Hepatocyte (in vitro differentiated cells): ENCODE measurements around the gene NME1. TPM values are rescaled to one million over a fixed set of nuclear protein-coding genes. Genes with fewer than 3 reads are reported as not detected.

Source experiments
- DNase-seq: peaks from one replicate; pipeline ENCODE4 v3.0.0-alpha.2; 2016; ENCODE audit warnings: low spot score
- H2AFZ ChIP-seq: fragments of 200-600 bp; sonication (generic); 2 replicates; pipeline ENCODE4 v1.6.0; 2016; ENCODE audit warnings: antibody characterized with exemption, mild to moderate bottlenecking
- H3K27ac ChIP-seq: fragments of 200-600 bp; sonication (generic); 2 replicates; pipeline ENCODE4 v1.5.1; 2016; ENCODE audit warnings: mild to moderate bottlenecking
- H3K27me3 ChIP-seq: fragments of 200-600 bp; sonication (generic); 2 replicates; pipeline ENCODE4 v1.6.1; 2016
- H3K36me3 ChIP-seq: fragments of 200-600 bp; sonication (generic); replicated peaks from 2 replicates; pipeline ENCODE4 v1.5.1; 2016; ENCODE audit warnings: low read depth; ENCODE audit not compliant: insufficient read depth
- H3K4me1 ChIP-seq: fragments of 200-600 bp; sonication (generic); 2 replicates; pipeline ENCODE4 v1.5.1; 2016; ENCODE audit warnings: mild to moderate bottlenecking, moderate library complexity; ENCODE audit not compliant: insufficient read depth
- H3K4me2 ChIP-seq: fragments of 200-600 bp; sonication (generic); 2 replicates; pipeline ENCODE4 v1.6.0; 2016
- H3K4me3 ChIP-seq: fragments of 200-600 bp; sonication (generic); 2 replicates; pipeline ENCODE4 v1.5.1; 2016; ENCODE audit warnings: mild to moderate bottlenecking
- H3K79me2 ChIP-seq: fragments of 200-600 bp; sonication (generic); 2 replicates; pipeline ENCODE4 v1.6.0; 2017; ENCODE audit warnings: mild to moderate bottlenecking
- H3K9me2 ChIP-seq: fragments of 200-600 bp; sonication (generic); replicated peaks from 2 replicates; pipeline ENCODE4 v1.6.0; 2017; ENCODE audit warnings: mild to moderate bottlenecking; ENCODE audit not compliant: insufficient read depth
- H3K9me3 ChIP-seq: fragments of 200-600 bp; sonication (generic); 2 replicates; pipeline ENCODE4 v1.5.1; 2016; ENCODE audit warnings: low read depth, mild to moderate bottlenecking
- H4K20me1 ChIP-seq: fragments of 200-600 bp; sonication (generic); 2 replicates; pipeline ENCODE4 v1.6.0; 2016; ENCODE audit warnings: mild to moderate bottlenecking; ENCODE audit not compliant: insufficient read depth, poor library complexity, severe bottlenecking
- EZH2 ChIP-seq: fragments of 200-600 bp; sonication (generic); IDR thresholded peaks from 2 replicates; pipeline ENCODE4 v1.6.1; 2016; ENCODE audit warnings: antibody characterized with exemption, mild to moderate bottlenecking, borderline replicate concordance
- EZH2phosphoT487 ChIP-seq: fragments of 200-600 bp; sonication (generic); IDR thresholded peaks from one replicate; pipeline ENCODE4 v1.6.1; 2018; ENCODE audit warnings: antibody characterized with exemption, mild to moderate bottlenecking, low read depth, moderate library complexity; ENCODE audit not compliant: unreplicated experiment, severe bottlenecking
- WGBS: methylation state at CpG from one replicate; pipeline ENCODE4 v1.1.6; 2016; ENCODE audit warnings: low lambda C conversion rate; ENCODE audit errors: missing lambda C conversion rate; 5-methylcytosine and 5-hydroxymethylcytosine counted together
- polyA plus RNA-seq: library from polyadenylated mRNA; unstranded; fragments of >200 nt; fragmentation: Nextera tagmentation; extraction: Ambion mirVana; gene quantifications from 2 replicates; pipeline ENCODE4 v1.2.1, GENCODE V29; 2016
- total RNA-seq: library from RNA; depleted of rRNA; stranded (reverse); fragments of >200 nt; gene quantifications from 2 replicates; pipeline ENCODE4 v1.2.3, GENCODE V29; 2014
- TF ChIP-seq, protein P1 (sequence below): fragments of 200-600 bp; sonication (generic); IDR thresholded peaks from 2 replicates; pipeline ENCODE4 v1.5.1; 2016; ENCODE audit warnings: antibody characterized with exemption, mild to moderate bottlenecking; ENCODE audit not compliant: poor library complexity

Gene NME1
- total and polyA plus RNA-seq, 2 experiments from 2014 or later = 50.9 to 122 TPM

GRCh38 chr17:51164911-51165679 lies 11.7 kb downstream of the NME1 start:
- Histone ChIP-seq H3K79me2 (peaks cover 11% of the 10 kb centered on the region), H4K20me1 (no peaks in the 10 kb centered on the region), H3K4me3 (peak overlapping the region; percentile 85), H3K9me3 (no peaks in the 10 kb centered on the region), H3K36me3 (no peaks in the 10 kb centered on the region), H3K27me3 (no peaks in the 10 kb centered on the region), H3K27ac (peak overlapping the region; percentile 97), H3K9me2 (no peaks in the 10 kb centered on the region), H2AFZ (peak overlapping the region; percentile 99), H3K4me1 (peaks cover 8% of the 10 kb centered on the region), H3K4me2 (peak overlapping the region; percentile 98)
- TF ChIP-seq EZH2phosphoT487 (no peak), EZH2 (no peak)
- TF ChIP-seq, protein P1, sequence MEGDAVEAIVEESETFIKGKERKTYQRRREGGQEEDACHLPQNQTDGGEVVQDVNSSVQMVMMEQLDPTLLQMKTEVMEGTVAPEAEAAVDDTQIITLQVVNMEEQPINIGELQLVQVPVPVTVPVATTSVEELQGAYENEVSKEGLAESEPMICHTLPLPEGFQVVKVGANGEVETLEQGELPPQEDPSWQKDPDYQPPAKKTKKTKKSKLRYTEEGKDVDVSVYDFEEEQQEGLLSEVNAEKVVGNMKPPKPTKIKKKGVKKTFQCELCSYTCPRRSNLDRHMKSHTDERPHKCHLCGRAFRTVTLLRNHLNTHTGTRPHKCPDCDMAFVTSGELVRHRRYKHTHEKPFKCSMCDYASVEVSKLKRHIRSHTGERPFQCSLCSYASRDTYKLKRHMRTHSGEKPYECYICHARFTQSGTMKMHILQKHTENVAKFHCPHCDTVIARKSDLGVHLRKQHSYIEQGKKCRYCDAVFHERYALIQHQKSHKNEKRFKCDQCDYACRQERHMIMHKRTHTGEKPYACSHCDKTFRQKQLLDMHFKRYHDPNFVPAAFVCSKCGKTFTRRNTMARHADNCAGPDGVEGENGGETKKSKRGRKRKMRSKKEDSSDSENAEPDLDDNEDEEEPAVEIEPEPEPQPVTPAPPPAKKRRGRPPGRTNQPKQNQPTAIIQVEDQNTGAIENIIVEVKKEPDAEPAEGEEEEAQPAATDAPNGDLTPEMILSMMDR = no peak
- peak; percentile 25 for DNase-seq
- WGBS = 59% methylated on average over 16 of the region's 16 CpGs

GRCh38 chr17:51165680-51166197 lies 12.4 kb downstream of the NME1 start:
- TF ChIP-seq, protein P1 = no peak
- no peak for TF ChIP-seq EZH2
- TF ChIP-seq EZH2phosphoT487 = no peak
- H3K36me3 ChIP-seq = no peaks in the 10 kb centered on the region
- peaks cover 8% of the 10 kb centered on the region for H3K4me1 ChIP-seq
- H4K20me1 ChIP-seq = no peaks in the 10 kb centered on the region
- H3K9me2 ChIP-seq = no peaks in the 10 kb centered on the region
- H3K79me2 ChIP-seq = peaks cover 11% of the 10 kb centered on the region
- H3K4me3 ChIP-seq = peak overlapping the region; percentile 85
- H2AFZ ChIP-seq = peak overlapping the region; percentile 99
- H3K4me2 ChIP-seq = peak overlapping the region; percentile 98
- WGBS = 5% methylated on average over 20 of the region's 21 CpGs
- peak overlapping the region; percentile 97 for H3K27ac ChIP-seq
- H3K27me3 ChIP-seq = no peaks in the 10 kb centered on the region
- DNase-seq = peak; percentile 51
- H3K9me3 ChIP-seq = no peaks in the 10 kb centered on the region

DNA sequence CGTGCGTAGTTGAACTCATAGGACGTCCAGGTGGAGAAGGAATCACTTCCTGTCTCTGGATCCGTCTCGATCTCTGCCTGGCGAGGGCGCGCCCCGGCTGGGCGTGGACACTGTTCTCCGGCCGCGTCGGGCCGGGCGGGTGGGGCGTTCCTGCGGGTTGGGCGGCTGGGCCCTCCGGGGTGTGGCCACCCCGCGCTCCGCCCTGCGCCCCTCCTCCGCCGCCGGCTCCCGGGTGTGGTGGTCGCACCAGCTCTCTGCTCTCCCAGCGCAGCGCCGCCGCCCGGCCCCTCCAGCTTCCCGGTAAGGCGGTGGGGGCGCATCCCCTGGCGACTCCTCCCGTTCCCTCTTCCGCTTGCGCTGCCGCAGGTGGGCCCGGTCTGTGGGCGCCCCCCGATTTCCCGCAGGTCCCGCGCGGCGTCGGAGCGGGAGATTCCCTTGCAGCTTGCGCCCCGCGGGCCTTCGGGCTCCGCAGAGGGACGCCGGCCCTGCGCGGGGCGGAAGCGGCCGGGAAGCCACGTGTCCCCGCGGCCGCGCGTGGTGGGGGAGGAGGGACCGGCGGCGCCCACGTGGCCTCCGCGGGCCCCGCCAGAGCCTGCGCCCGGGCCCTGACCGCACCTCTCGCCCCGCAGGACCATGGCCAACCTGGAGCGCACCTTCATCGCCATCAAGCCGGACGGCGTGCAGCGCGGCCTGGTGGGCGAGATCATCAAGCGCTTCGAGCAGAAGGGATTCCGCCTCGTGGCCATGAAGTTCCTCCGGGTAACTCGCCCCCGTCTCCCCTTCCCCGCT lies 13.0 kb downstream of the NME1 start, which contains the start of gene NME2:
NME2 (plus strand) TSS at position 214 of the 789 bp plus-strand sequence; CDS start at position 634, 420 bp downstream.
- Histone ChIP-seq H3K9me3 (no peaks in the 10 kb centered on the region), H3K27me3 (no peaks in the 10 kb centered on the region), H3K79me2 (peaks cover 11% of the 10 kb centered on the region), H3K4me2 (peak within 1 kb of the TSS; percentile 98), H3K4me1 (peaks cover 8% of the 10 kb centered on the region), H4K20me1 (no peaks in the 10 kb centered on the region), H3K27ac (peak within 1 kb of the TSS; percentile 97), H3K4me3 (peak within 1 kb of the TSS; percentile 85), H2AFZ (peak within 1 kb of the TSS; percentile 99), H3K9me2 (no peaks in the 10 kb centered on the region), H3K36me3 (no peaks in the 10 kb centered on the region)
- WGBS = 1% methylated on average over 49 of the region's 98 CpGs
- DNase-seq = peak; percentile 94
- TF ChIP-seq EZH2 = no peak
- TF ChIP-seq EZH2phosphoT487 = no peak
- TF ChIP-seq, protein P1 = no peak
